Activated gamma-delta T cell (primary cell): ENCODE data around the gene PDE4D.
"Not testable (repeated sequence)": the region's sequence is repeated elsewhere in the genome, so short reads cannot be mapped to it uniquely, and the experiment has no call there.

Source experiments
- DNase-seq: peaks from one replicate; lab custom pipeline; 2025; lab: John Stamatoyannopoulos, UW

The PDE4D gene

GRCh38 chr5:59471463-59471862 lies 422.1 kb downstream of the PDE4D start:
- DNase-seq: no peak

GRCh38 chr5:59467969-59468368 lies 425.6 kb downstream of the PDE4D start:
- no peak for DNase-seq

GRCh38 chr5:59466271-59466670 lies 427.3 kb downstream of the PDE4D start:
- DNase-seq: no peak

GRCh38 chr5:59464969-59465368 lies 428.6 kb downstream of the PDE4D start:
- DNase-seq: no peak

GRCh38 chr5:59463618-59464166 lies 429.8 kb downstream of the PDE4D start:
- DNase-seq: not testable (repeated sequence)

GRCh38 chr5:59462956-59463355 lies 430.6 kb downstream of the PDE4D start:
- DNase-seq: no peak

GRCh38 chr5:59460368-59461153 lies 433.0 kb downstream of the PDE4D start:
- DNase-seq: no peak

- no peak for DNase-seq
Measured at GRCh38 chr5:59458966-59459729, 434.4 kb downstream of the PDE4D start.

- no peak for DNase-seq
Measured at GRCh38 chr5:59458321-59458720, 435.2 kb downstream of the PDE4D start.

GRCh38 chr5:59449905-59450644 lies 443.5 kb downstream of the PDE4D start:
- no peak for DNase-seq

- DNase-seq: no peak
Measured at GRCh38 chr5:59446356-59446755, 447.2 kb downstream of the PDE4D start.

GRCh38 chr5:59445741-59446140 lies 447.8 kb downstream of the PDE4D start:
- DNase-seq: no peak

- DNase-seq: no peak
Measured at GRCh38 chr5:59439303-59439702, 454.2 kb downstream of the PDE4D start.

GRCh38 chr5:59437176-59437575 lies 456.4 kb downstream of the PDE4D start:
- DNase-seq: no peak

GRCh38 chr5:59436364-59437148 lies 457.0 kb downstream of the PDE4D start:
- no peak for DNase-seq

GRCh38 chr5:59433174-59433573 lies 460.4 kb downstream of the PDE4D start:
- DNase-seq: no peak

- no peak for DNase-seq
Measured at GRCh38 chr5:59430066-59430685, 463.4 kb downstream of the PDE4D start.

GRCh38 chr5:59428391-59428790 lies 465.1 kb downstream of the PDE4D start:
- no peak for DNase-seq

- DNase-seq: no peak
Measured at GRCh38 chr5:59424515-59424914, 469.0 kb downstream of the PDE4D start.

GRCh38 chr5:59423021-59423420 lies 470.5 kb downstream of the PDE4D start:
- DNase-seq: no peak
